GM19468 (cell line): ENCODE data around the gene ATP5MC3.
A peak's percentile ranks its signal among the peaks of the same experiment; 100 is the strongest.

ENCODE experiments used
- ATAC-seq: cut with Tn5 transposase; IDR thresholded peaks from one replicate; pipeline ENCODE4 v1.9.1; 2021; ENCODE audit warnings: mild to moderate bottlenecking, moderate library complexity, moderate number of reproducible peaks; ENCODE audit not compliant: unreplicated experiment; ENCODE audit errors: extremely low read depth

ATP5MC3 gene

GRCh38 chr2:175169191-175169590, 12.3 kb downstream of the ATP5MC3 start:
- ATAC-seq = no peak

- ATAC-seq = peak; percentile 1
Observed at GRCh38 chr2:175168564-175168945, 13.0 kb downstream of the ATP5MC3 start.

- peak; percentile 90 for ATAC-seq
Observed at GRCh38 chr2:175167792-175168563, 13.5 kb downstream of the ATP5MC3 start, which contains the start of gene ATF2. TSS of gene ATF2 (minus strand) at chr2:175168203. CDS start at chr2:175136443, 31,760 bp downstream.

- ATAC-seq = no peak
Observed at GRCh38 chr2:175167076-175167791, 14.3 kb downstream of the ATP5MC3 start.

- ATAC-seq = no peak
Observed at GRCh38 chr2:175166216-175166824, 15.2 kb downstream of the ATP5MC3 start.

- ATAC-seq = no peak
Observed at GRCh38 chr2:175164235-175164634, 17.3 kb downstream of the ATP5MC3 start.

- no peak for ATAC-seq
Observed at GRCh38 chr2:175158894-175159293, 22.6 kb downstream of the ATP5MC3 start.

- ATAC-seq = no peak
Observed at GRCh38 chr2:175156534-175156933, 25.0 kb downstream of the ATP5MC3 start.

- ATAC-seq = peak; percentile 70
Observed at GRCh38 chr2:175154661-175155082, 26.8 kb downstream of the ATP5MC3 start.

- peak; percentile 62 for ATAC-seq
Observed at GRCh38 chr2:175152242-175152641, 29.3 kb downstream of the ATP5MC3 start.

GRCh38 chr2:175151791-175152190, 29.7 kb downstream of the ATP5MC3 start:
- ATAC-seq = no peak

- ATAC-seq = no peak
Observed at GRCh38 chr2:175147186-175147585, 34.3 kb downstream of the ATP5MC3 start.

GRCh38 chr2:175143678-175144077, 37.8 kb downstream of the ATP5MC3 start:
- ATAC-seq = no peak

- no peak for ATAC-seq
Observed at GRCh38 chr2:175143191-175143590, 38.3 kb downstream of the ATP5MC3 start.

GRCh38 chr2:175140332-175140731, 41.2 kb downstream of the ATP5MC3 start:
- ATAC-seq = no peak

GRCh38 chr2:175137793-175138192, 43.7 kb downstream of the ATP5MC3 start:
- no peak for ATAC-seq

- ATAC-seq = no peak
Observed at GRCh38 chr2:175136334-175137215, 44.9 kb downstream of the ATP5MC3 start.

GRCh38 chr2:175135862-175136261, 45.6 kb downstream of the ATP5MC3 start:
- ATAC-seq = no peak

- ATAC-seq = no peak
Observed at GRCh38 chr2:175135177-175135576, 46.3 kb downstream of the ATP5MC3 start.

- ATAC-seq = no peak
Observed at GRCh38 chr2:175131252-175131651, 50.3 kb downstream of the ATP5MC3 start.
